Mononuclear cell (primary cell): ENCODE results near the gene NTHL1. TPM values are rescaled to one million over a fixed set of nuclear protein-coding genes. Genes with fewer than 3 reads are reported as not detected.

Experiments
- H3K27me3 ChIP-seq: 2 replicates; pipeline ENCODE4 v1.6.0; 2011; ENCODE audit warnings: low read length, control low read depth; ENCODE audit not compliant: insufficient read depth
- H3K4me1 ChIP-seq: 2 replicates; pipeline ENCODE4 v1.5.1; 2011; ENCODE audit warnings: mild to moderate bottlenecking, low read length, control low read depth; ENCODE audit not compliant: insufficient read depth
- H3K4me3 ChIP-seq: 2 replicates; pipeline ENCODE4 v1.5.1; 2011; ENCODE audit warnings: mild to moderate bottlenecking, low read length, moderate library complexity
- H3K9me3 ChIP-seq: 2 replicates; pipeline ENCODE4 v1.5.1; 2011; ENCODE audit warnings: low read depth, mild to moderate bottlenecking, control low read depth, low read length
- total RNA-seq: library from RNA; depleted of rRNA; stranded (reverse); fragments of >200 nt; gene quantifications from one replicate; pipeline ENCODE4 v1.2.3, GENCODE V29; 2012

Gene NTHL1
- total RNA-seq, 1 donor, result 3.1 TPM

- Histone ChIP-seq H3K4me1 (peaks cover 4% of the 10 kb centered on the region), H3K27me3 (no peaks in the 10 kb centered on the region), H3K9me3 (no peaks in the 10 kb centered on the region), H3K4me3 (no peak overlapping the region)
Measured at GRCh38 chr16:1998852-1999801, 48.5 kb downstream of the NTHL1 start.

- Histone ChIP-seq H3K27me3 (no peaks in the 10 kb centered on the region), H3K9me3 (no peaks in the 10 kb centered on the region), H3K4me3 (no peak overlapping the region), H3K4me1 (no peaks in the 10 kb centered on the region)
Measured at GRCh38 chr16:1998360-1998835, 49.2 kb downstream of the NTHL1 start.

GRCh38 chr16:1997494-1998359 is 49.9 kb downstream of the NTHL1 start:
- Histone ChIP-seq H3K4me1 (no peaks in the 10 kb centered on the region), H3K4me3 (no peak overlapping the region), H3K9me3 (no peaks in the 10 kb centered on the region), H3K27me3 (no peaks in the 10 kb centered on the region)

- no peak overlapping the region for H3K4me3 ChIP-seq
- peaks cover 21% of the 10 kb centered on the region for H3K4me1 ChIP-seq
- H3K9me3 ChIP-seq, result no peaks in the 10 kb centered on the region
- peaks cover 20% of the 10 kb centered on the region for H3K27me3 ChIP-seq
Measured at GRCh38 chr16:1993731-1994131, 53.9 kb downstream of the NTHL1 start.

- peaks cover 21% of the 10 kb centered on the region for H3K4me1 ChIP-seq
- H3K4me3 ChIP-seq, result no peak overlapping the region
- no peaks in the 10 kb centered on the region for H3K9me3 ChIP-seq
- H3K27me3 ChIP-seq, result peaks cover 23% of the 10 kb centered on the region
Measured at GRCh38 chr16:1992704-1993317, 54.8 kb downstream of the NTHL1 start.

GRCh38 chr16:1991948-1992703 is 55.5 kb downstream of the NTHL1 start:
- H3K4me3 ChIP-seq, result peak overlapping the region; percentile 15
- H3K4me1 ChIP-seq, result peaks cover 21% of the 10 kb centered on the region
- H3K27me3 ChIP-seq, result peaks cover 23% of the 10 kb centered on the region
- H3K9me3 ChIP-seq, result no peaks in the 10 kb centered on the region

GRCh38 chr16:1991588-1991947 is 56.1 kb downstream of the NTHL1 start:
- Histone ChIP-seq H3K27me3 (peaks cover 23% of the 10 kb centered on the region), H3K9me3 (no peaks in the 10 kb centered on the region), H3K4me3 (peak overlapping the region; percentile 15), H3K4me1 (peaks cover 21% of the 10 kb centered on the region)

GRCh38 chr16:1991135-1991551 is 56.5 kb downstream of the NTHL1 start:
- no peaks in the 10 kb centered on the region for H3K9me3 ChIP-seq
- H3K4me3 ChIP-seq, result no peak overlapping the region
- peaks cover 23% of the 10 kb centered on the region for H3K27me3 ChIP-seq
- peaks cover 21% of the 10 kb centered on the region for H3K4me1 ChIP-seq

- Histone ChIP-seq H3K9me3 (no peaks in the 10 kb centered on the region), H3K27me3 (peaks cover 23% of the 10 kb centered on the region), H3K4me1 (peaks cover 21% of the 10 kb centered on the region), H3K4me3 (peak overlapping the region; percentile 18)
Measured at GRCh38 chr16:1990351-1991134, 57.1 kb downstream of the NTHL1 start.

GRCh38 chr16:1990101-1990350 is 57.6 kb downstream of the NTHL1 start:
- peaks cover 23% of the 10 kb centered on the region for H3K27me3 ChIP-seq
- no peaks in the 10 kb centered on the region for H3K9me3 ChIP-seq
- no peak overlapping the region for H3K4me3 ChIP-seq
- H3K4me1 ChIP-seq, result peaks cover 26% of the 10 kb centered on the region

Other genes with a start within 250 kb of the NTHL1 start
- gene HAGH, start 221.0 kb downstream of the NTHL1 start, total RNA-seq, result 14.3 TPM
- gene FAHD1, start 220.6 kb downstream of the NTHL1 start, total RNA-seq, result 7.0 TPM
- not detected for gene MEIOB, start 175.7 kb downstream of the NTHL1 start, total RNA-seq
- gene HS3ST6, start 129.4 kb downstream of the NTHL1 start, total RNA-seq, result not detected
- gene MSRB1, start 104.6 kb downstream of the NTHL1 start, total RNA-seq, result 5.8 TPM
- gene RPL3L, start 93.1 kb downstream of the NTHL1 start, total RNA-seq, result not detected
- 57.1 TPM for gene NDUFB10, start 88.3 kb downstream of the NTHL1 start, total RNA-seq
- 2,256 TPM for gene RPS2, start 83.0 kb downstream of the NTHL1 start, total RNA-seq
- not detected for gene RNF151, start 81.0 kb downstream of the NTHL1 start, total RNA-seq
- 6.4 TPM for gene TBL3, start 75.8 kb downstream of the NTHL1 start, total RNA-seq
- gene NOXO1, start 66.4 kb downstream of the NTHL1 start, total RNA-seq, result not detected
- 9.0 TPM for gene GFER, start 63.6 kb downstream of the NTHL1 start, total RNA-seq
- 2.9 TPM for gene SYNGR3, start 57.9 kb downstream of the NTHL1 start, total RNA-seq
- 18.6 TPM for gene ZNF598, start 38.0 kb downstream of the NTHL1 start, total RNA-seq
- not detected for gene NPW, start 28.0 kb downstream of the NTHL1 start, total RNA-seq
- 0.84 TPM for gene NHERF2, start 20.9 kb downstream of the NTHL1 start, total RNA-seq
- 28.3 TPM for gene TSC2, start 151 bp upstream of the NTHL1 start, total RNA-seq
- gene PKD1, start 88.1 kb upstream of the NTHL1 start, total RNA-seq, result 49.6 TPM
- gene RAB26, start 100.8 kb upstream of the NTHL1 start, total RNA-seq, result not detected
- 17.9 TPM for gene TRAF7, start 107.9 kb upstream of the NTHL1 start, total RNA-seq
- not detected for gene CASKIN1, start 148.8 kb upstream of the NTHL1 start, total RNA-seq
- 11.0 TPM for gene MLST8, start 157.6 kb upstream of the NTHL1 start, total RNA-seq
- 0.84 TPM for gene BRICD5, start 163.0 kb upstream of the NTHL1 start, total RNA-seq
- 9.8 TPM for gene PGP, start 167.0 kb upstream of the NTHL1 start, total RNA-seq
- 14.0 TPM for gene E4F1, start 175.8 kb upstream of the NTHL1 start, total RNA-seq
- 0.21 TPM for gene DNASE1L2, start 188.6 kb upstream of the NTHL1 start, total RNA-seq
- 10.5 TPM for gene ECI1, start 203.8 kb upstream of the NTHL1 start, total RNA-seq
- 156 TPM for gene RNPS1, start 220.3 kb upstream of the NTHL1 start, total RNA-seq